ENCODE data around the gene DGKE.

The DGKE gene

DNA sequence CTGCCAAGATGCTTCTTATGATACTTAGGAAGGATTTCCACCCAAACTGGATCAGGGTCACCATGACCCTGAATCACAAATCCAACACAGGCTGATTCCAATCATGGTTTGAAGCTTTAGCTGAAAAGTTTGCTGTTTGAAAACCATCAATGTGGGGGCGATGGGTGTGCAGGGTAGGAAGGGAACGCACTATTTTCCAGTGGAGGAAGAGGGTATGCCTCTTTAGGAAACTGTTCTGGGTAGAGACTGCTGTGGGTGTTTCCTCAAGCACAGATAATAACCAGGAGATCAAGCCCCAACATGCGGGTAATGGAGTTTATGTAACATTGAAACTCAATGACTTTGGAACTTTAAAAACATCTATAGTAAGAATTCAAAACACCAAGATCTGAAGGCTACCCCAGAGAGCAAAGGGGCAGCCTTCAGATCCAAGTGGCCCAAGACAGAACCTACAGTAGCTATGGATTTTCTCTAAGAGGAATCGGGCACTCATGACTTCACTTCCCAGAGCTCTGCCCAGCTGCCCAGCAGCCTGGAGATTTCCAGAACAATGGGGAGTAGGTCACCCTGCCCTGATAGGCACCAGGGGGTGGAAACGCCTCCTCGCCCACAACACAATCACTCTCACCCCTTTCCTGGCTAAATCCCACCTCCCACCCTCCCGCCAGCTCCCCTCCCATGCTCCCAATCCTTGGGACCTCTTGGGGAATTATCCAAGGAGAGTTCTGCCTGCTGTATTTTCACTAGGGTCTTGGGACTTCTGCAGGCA lies 57.1 kb downstream of the DGKE start:
- no peak for DNase-seq (ENCODE audit: low read depth in 2 of 2)

GRCh38 chr17:56891751-56892150 lies 57.8 kb downstream of the DGKE start:
- no peak for DNase-seq (ENCODE audit: low read depth in 2 of 2)

DNA sequence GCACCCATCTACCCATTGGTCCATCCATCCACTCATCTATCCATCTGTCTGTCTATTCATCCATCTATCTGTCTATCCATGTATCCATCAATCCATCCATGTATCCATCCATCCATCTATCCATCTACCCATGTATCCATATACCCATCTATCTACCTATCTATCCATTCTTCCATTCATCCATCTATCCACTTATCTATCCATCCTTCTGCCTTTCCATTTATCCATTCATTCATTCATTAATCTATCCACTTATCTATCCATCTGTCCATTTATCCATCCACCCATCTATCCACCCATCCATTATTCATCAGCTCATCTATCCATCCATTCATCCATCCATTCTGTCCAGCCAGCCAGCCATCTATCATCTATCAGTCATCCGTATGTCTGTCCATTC lies 58.4 kb downstream of the DGKE start:
- DNase-seq (ENCODE audit: low read depth in 2 of 2): no peak

- DNase-seq (ENCODE audit: low read depth in 2 of 2): no peak
Observed at GRCh38 chr17:56893503-56893902, 59.6 kb downstream of the DGKE start.

DNA sequence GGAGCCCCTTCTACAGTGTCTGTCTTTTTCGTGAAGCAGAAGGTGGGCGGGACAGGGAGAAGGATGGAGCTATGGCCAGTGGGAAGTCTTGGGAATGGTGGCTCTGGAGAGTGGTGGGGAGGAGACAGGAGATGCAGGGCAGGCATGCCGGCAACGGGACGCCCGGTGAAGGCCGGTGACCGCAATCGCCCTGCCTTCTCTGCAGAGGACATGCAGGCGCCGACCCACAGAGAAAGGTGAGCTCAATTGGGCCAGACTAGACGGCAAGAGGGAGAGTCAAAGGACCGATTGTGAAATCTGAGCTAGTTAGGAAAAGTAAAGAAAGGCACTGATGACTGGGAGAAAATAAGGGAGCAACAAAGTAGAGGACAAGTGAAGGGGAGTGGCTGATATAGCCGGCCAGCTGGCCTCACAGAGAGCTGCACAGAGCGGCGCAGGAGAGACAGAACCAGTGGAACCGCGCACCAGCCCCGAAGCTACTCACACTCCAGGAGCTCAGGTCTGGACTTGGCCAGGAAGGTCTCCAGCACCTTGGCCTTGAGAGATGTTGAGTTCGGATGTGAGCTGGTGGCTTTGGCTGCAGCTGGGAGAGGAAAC lies 61.0 kb downstream of the DGKE start:
- DNase-seq (ENCODE audit: low read depth in 2 of 2): no peak

GRCh38 chr17:56896217-56896967 lies 62.4 kb downstream of the DGKE start:
- DNase-seq (ENCODE audit: low read depth in 2 of 2): no peak

GRCh38 chr17:56896968-56897359 lies 63.0 kb downstream of the DGKE start:
- DNase-seq (ENCODE audit: low read depth in 2 of 2): no peak

DNA sequence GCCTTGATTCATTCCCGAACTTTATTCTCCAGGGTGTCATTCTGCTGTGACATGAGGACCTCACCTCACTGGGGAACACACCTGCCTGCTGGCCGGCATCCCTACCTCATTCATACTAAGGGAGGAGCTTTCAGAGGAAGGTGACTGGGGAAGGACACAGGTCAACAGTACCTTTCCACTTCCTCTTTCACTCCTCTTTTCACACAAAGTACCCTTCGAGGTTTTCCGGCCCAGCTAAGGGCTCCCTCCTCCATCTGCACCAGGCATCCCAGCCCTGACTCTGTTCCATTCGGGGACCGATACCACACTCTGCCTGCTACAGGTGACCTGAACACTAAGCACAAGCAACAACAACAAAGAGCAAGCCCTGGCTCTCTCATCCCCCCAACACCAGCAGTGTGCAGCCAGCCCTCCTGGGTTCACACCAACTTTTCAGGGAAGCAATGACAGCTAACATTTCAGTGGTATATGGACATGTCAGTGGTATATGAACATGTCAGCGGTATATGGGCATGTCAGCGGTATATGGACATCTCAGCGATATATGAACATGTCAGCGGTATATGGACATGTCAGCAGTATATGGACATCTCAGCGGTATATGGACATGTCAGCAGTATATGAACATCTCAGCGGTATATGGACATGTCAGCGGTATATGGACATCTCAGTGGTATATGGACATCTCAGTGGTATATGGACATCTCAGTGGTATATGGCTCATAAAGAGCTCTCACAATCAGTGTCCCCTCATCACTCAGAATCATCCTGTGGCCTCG lies 63.9 kb downstream of the DGKE start:
- no peak for DNase-seq (ENCODE audit: low read depth in 2 of 2)

DNA sequence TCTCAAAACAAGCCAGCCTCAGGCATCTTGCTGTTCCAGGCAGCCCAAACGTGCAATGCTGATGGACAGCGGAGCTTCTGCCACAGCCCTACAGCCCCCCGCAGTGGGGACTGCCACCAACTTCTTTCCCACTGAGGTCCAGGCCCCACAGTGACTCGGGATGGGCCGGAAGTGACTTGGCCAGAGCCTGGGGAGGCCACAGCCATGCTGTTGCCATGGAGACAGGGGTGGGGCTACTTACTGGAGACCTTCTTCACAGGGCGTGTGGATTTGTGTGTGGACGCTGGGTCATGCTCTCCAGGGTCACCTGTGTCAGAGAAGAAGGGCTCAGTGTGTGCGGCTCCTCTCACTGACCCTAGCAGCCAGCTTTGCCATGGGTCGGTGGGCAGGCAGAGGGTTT lies 64.9 kb downstream of the DGKE start:
- DNase-seq (ENCODE audit: low read depth in 2 of 2): no peak

- no peak for DNase-seq (ENCODE audit: low read depth in 2 of 2)
Observed at GRCh38 chr17:56899403-56899802, 65.5 kb downstream of the DGKE start.

DNA sequence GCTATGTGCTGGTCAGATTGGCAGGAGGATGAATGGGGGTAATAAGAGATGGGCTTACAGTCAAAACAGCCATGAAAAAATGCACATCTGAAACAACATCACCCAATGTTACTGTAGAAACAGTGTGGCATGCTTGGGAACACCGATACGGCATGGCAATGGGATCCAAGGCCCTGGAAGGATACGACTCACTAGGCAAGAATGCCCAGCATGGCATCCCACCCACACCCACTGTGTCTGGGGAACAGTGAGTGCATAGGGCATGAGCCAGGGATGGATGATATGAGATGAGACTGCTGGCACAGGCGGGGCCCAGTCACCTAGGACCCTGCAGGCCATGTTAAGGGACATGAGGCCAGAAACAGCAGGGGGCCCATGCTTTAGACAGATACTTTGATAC lies 68.4 kb downstream of the DGKE start:
- DNase-seq (ENCODE audit: low read depth in 2 of 2): no peak

DNA sequence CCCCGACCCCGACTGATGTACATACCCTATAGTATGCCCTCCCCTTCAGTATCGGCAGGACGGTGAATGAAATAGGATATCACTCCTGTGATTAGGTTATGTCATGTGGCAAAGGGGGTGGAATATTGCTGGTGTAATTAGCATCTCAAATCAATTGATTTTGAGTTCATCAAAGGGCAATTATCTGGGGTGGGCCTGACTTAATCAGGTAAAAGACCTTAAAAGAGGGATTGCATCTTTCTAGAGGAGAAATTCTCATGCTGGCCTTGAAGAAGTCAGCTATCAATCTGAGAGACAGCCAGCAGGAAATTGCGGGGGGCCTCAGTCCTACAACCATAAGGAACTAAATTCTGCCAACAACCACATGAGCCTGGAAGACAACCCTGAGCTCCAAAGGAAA lies 69.6 kb downstream of the DGKE start:
- DNase-seq (ENCODE audit: low read depth in 2 of 2): no peak

DNA sequence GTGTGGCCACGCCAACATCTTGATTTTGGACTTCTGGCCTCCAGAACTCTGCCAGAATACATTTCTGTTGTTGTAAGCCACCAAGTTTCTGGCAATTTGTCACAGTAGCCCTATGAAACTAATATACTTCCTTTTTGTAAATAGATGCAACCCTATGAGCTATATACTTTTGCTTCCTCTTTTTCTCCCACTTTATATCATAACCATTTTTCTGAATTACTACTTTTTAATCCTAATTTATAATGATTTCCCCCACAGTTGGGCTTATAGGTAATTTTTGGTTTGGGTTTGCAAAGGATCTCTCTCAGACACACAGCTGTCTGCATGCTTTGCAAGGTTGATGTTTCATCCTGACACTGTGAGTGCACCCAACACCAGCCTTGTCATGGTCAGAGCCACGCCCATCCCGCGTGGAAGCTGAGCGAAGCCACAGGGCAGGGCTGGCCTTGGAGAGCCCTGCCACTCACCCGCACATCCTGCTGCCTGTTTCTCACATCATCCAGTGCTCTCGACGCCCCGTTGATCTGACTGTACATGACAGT lies 74.1 kb downstream of the DGKE start:
- DNase-seq (ENCODE audit: low read depth in 2 of 2): no peak

DNA sequence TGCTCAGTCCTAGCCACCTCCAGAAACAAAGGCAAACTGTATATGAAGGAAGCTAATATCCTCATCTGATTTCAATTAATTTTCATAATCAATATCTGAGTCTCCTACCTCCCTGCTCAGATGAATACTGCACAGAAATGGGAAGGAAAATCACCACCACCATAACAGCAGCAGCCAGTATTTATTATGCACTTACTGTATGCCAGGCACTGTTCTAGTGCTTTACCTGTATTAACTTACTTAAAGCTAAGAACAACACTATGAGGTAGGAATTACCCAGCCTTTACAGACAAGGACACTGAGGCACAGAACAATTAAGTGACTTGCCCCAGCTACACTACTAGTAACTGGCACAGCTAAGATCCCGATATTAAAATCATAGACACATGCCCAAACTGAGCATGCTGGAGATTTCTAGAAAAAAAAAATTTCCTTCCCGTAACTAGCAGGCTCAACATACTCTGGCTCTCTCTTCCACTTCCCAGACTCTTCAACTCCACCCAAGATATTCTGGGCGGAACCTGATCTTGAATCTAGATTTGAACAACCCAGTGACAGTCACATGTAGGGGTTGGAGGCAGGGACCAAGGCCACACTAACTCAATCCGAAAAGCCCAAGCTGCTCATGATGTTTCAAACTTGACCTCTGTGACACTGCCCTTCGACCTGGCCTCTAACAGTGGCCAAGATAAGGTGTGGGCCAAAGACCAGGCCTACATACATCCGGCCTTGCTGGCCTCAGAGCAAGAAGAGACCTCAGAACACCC lies 76.0 kb downstream of the DGKE start:
- DNase-seq (ENCODE audit: low read depth in 2 of 2): no peak

GRCh38 chr17:56910509-56911235 lies 76.7 kb downstream of the DGKE start:
- DNase-seq (ENCODE audit: low read depth in 2 of 2): no peak

DNA sequence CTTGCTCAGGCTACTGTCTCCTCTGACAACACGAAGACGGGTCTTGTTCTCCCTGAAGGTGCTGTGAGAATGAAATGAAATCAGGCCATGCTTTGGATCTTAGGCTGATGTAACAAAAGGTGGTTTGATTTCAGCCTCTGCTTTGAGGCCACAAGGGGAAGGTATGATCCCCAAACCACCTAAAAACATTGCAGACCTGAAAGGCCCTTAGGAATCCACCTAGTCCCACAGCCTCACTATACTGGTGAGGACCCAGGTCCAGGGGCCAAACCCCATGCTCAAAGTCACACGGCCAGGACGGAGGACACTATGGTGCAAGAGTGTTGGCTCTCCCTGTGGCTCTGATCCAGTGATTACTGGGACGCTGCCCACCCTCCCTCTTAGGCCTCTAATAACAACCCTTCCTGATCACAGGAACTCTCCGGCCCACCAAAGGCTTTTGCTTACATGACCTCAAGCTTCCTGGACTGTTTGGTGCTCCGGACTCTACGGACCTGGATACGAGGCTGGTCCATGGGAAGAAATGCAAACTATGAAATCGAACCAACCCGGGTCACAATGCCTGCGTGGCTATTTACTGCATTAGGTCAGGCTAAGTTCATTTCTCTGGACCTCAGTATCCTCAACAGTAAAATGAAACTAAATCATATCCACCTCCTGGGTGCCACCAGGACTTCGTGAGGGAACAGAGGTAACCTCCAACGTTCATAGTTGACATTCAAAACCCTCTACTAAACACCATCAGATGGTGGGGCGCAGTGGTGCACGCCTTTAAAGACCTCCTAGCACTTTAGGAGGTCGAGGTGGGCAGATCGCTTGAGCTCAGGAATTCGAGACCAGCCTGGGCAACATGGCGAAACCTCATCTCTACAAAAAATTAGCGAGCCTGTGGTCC lies 78.4 kb downstream of the DGKE start:
- no peak for DNase-seq (ENCODE audit: low read depth in 2 of 2)

DNA sequence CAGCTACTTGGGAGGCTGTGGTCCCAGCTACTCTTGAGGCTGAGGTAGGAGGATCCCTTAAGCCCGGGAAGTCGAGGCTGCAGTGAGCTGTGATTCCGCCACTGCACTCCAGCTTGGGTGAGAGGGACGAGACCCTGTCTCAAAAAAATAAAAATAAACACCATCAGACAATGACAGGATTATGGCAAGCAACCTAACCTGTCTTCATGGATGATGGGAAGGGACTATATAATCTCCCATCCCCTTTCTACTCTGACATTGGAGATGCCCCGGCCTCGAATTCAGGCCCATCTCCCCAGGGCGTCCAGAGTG lies 79.0 kb downstream of the DGKE start:
- no peak for DNase-seq (ENCODE audit: low read depth in 2 of 2)

GRCh38 chr17:56913353-56913866 lies 79.5 kb downstream of the DGKE start:
- DNase-seq (ENCODE audit: low read depth in 2 of 2): no peak

DNA sequence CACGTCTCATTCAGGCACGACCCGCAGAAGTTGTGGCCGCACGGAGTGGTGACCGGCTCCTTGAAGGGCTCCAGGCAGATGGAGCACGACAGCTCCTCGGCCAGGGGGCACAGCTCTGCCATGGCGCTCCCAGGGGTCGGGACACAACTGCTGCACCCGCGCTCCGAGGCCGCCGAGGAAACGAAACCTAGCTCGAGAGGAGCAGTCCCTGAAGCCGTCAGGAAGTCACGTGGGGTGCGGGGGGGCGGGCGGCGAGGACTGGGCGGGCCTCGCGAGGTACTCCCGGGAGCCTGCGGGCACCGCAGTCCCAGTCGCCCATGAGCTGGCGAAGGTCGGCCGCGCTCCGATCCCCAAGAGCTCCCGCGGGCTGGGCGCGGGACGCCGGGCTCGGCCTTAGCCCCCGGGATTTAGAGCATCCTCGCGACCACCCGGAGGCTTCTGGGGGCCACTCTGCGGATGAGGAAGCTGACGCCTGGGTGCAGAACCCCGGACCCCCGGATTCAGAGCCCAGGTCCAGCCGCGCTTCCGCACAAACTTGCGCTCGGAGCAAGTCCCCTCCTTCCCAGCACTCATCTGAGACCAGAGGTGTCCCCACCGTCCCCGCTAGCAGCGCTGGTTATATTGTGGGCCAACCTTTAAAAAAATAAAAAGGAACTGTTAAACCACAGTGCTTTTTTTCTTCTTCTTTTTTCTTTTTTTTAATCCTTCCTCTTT lies 80.1 kb downstream of the DGKE start, which contains the start of gene TRIM25:
Gene TRIM25, minus strand, starts transcription at position 183 of the 714 bp plus-strand sequence. Its CDS starts 61 bp downstream, at position 122.
- DNase-seq (ENCODE audit: low read depth in 2 of 2): peak; percentile 56

Data from fibroblast of skin of left biceps (primary cell).